ENCODE data around the gene LPAR1. TPM values are rescaled to one million over a fixed set of nuclear protein-coding genes. Genes with fewer than 3 reads are reported as not detected.

LPAR1 gene
- total RNA-seq, 2 donors from 2014 or later: 5.0 to 5.9 TPM

GRCh38 chr9:110835404-110835803, 202.9 kb downstream of the LPAR1 start:
- 94% methylated on average over 3 of the region's 3 CpGs; no CpG with 5 or more reads in 1 of the 2 experiments for WGBS, 2 experiments (ENCODE audit: insufficient coverage in 1 of 2, insufficient read length in 1 of 2)
- TF ChIP-seq CTCF (conservative IDR thresholded peaks at IDR 0.05): no peak
- Histone ChIP-seq H3K9ac (ENCODE audit: extremely low read depth, low read length, poor library complexity, severe bottlenecking) (no peak overlapping the region), H3K27me3 (ENCODE audit: control insufficient read depth, insufficient read depth, low read length, poor library complexity, severe bottlenecking) (no peaks in the 10 kb centered on the region), H3K36me3 (ENCODE audit: control insufficient read depth, insufficient read depth, low read length) (no peaks in the 10 kb centered on the region), H3K27ac (ENCODE audit: low read depth, low read length) (no peak overlapping the region), H3K4me1 (ENCODE audit: control insufficient read depth, insufficient read depth, low read length) (no peaks in the 10 kb centered on the region), H3K9me3 (ENCODE audit: control insufficient read depth, low read length) (no peaks in the 10 kb centered on the region), H3K4me3 (ENCODE audit: low read length) (no peak overlapping the region)
- DNase-seq: no peak
- Mint-ChIP-seq H3K4me3 (no peak overlapping the region), H3K36me3 (ENCODE audit: low read depth) (no peaks in the 10 kb centered on the region), H3K4me1 (no peaks in the 10 kb centered on the region), H3K27ac (no peak overlapping the region), H3K9me3 (no peaks in the 10 kb centered on the region), H3K27me3 (ENCODE audit: insufficient read depth) (peaks cover 2% of the 10 kb centered on the region)

DNA sequence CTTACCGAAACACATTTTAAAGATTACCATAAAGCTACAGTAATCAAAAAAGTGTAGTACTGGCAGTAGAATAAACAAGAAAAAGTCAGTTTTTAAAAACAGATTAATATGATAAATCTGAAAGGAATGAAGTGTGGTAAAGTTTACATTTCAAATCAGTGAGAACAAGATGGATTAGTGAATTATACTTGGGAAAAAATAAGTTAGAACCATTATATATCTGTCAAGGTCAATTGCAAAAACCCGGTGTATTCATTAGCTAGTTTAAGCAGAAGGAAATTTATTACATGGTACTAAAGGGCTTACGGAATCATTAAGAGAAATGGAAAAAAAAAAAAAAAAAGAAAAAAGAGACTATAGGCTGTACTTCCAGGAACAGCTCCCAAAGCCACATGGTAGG, 205.3 kb downstream of the LPAR1 start:
- no peak overlapping the region for H3K4me3 Mint-ChIP-seq
- H3K27ac Mint-ChIP-seq: no peak overlapping the region
- H3K9me3 ChIP-seq (ENCODE audit: control insufficient read depth, low read length): peaks cover 5% of the 10 kb centered on the region
- no peak for DNase-seq
- no peaks in the 10 kb centered on the region for H3K27me3 ChIP-seq (ENCODE audit: control insufficient read depth, insufficient read depth, low read length, poor library complexity, severe bottlenecking)
- H3K4me1 ChIP-seq (ENCODE audit: control insufficient read depth, insufficient read depth, low read length): no peaks in the 10 kb centered on the region
- H3K27me3 Mint-ChIP-seq (ENCODE audit: insufficient read depth): peaks cover 2% of the 10 kb centered on the region
- no peaks in the 10 kb centered on the region for H3K4me1 Mint-ChIP-seq
- peaks cover 9% of the 10 kb centered on the region for H3K9me3 Mint-ChIP-seq
- H3K36me3 ChIP-seq (ENCODE audit: control insufficient read depth, insufficient read depth, low read length): no peaks in the 10 kb centered on the region
- H3K36me3 Mint-ChIP-seq (ENCODE audit: low read depth): peaks cover 1% of the 10 kb centered on the region
- H3K27ac ChIP-seq (ENCODE audit: low read depth, low read length): no peak overlapping the region
- 93% methylated on average over 3 of the region's 3 CpGs; no CpG with 5 or more reads in 1 of the 2 experiments for WGBS, 2 experiments (ENCODE audit: insufficient coverage in 1 of 2, insufficient read length in 1 of 2)
- H3K4me3 ChIP-seq (ENCODE audit: low read length): no peak overlapping the region
- no peak overlapping the region for H3K9ac ChIP-seq (ENCODE audit: extremely low read depth, low read length, poor library complexity, severe bottlenecking)
- TF ChIP-seq CTCF (conservative IDR thresholded peaks at IDR 0.05): no peak

DNA sequence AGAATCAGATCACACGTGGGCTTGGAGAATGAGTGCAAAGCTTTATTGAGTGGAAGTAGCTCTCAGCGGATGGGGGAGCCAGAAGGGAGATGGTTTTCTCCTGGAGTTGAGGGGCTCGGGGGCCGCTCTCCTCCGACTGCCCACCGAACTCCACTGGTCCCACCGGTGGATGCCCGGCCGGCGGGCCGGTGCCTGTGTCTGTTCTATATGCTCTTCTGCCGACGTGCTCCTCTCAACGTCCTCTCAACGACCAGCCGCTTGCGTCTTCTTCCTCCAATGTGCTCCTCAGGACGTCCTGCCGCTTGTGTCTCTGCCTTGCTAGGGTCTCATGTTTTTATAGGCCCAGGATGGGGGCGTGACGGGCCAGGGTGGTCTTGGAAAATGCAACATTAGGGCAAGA, 207.8 kb downstream of the LPAR1 start:
- WGBS, 2 experiments (ENCODE audit: insufficient coverage in 1 of 2, insufficient read length in 1 of 2): 96% methylated on average over 13 to 21 of the region's 21 CpGs
- TF ChIP-seq CTCF (conservative IDR thresholded peaks at IDR 0.05): no peak
- H3K4me3 Mint-ChIP-seq: no peak overlapping the region
- peaks cover 15% of the 10 kb centered on the region for H3K9me3 ChIP-seq (ENCODE audit: control insufficient read depth, low read length)
- no peaks in the 10 kb centered on the region for H3K27me3 ChIP-seq (ENCODE audit: control insufficient read depth, insufficient read depth, low read length, poor library complexity, severe bottlenecking)
- H3K4me1 ChIP-seq (ENCODE audit: control insufficient read depth, insufficient read depth, low read length): no peaks in the 10 kb centered on the region
- H3K36me3 ChIP-seq (ENCODE audit: control insufficient read depth, insufficient read depth, low read length): no peaks in the 10 kb centered on the region
- H3K4me1 Mint-ChIP-seq: no peaks in the 10 kb centered on the region
- H3K9me3 Mint-ChIP-seq: peaks cover 23% of the 10 kb centered on the region
- no peak overlapping the region for H3K27ac ChIP-seq (ENCODE audit: low read depth, low read length)
- H3K27ac Mint-ChIP-seq: no peak overlapping the region
- H3K4me3 ChIP-seq (ENCODE audit: low read length): no peak overlapping the region
- no peak overlapping the region for H3K9ac ChIP-seq (ENCODE audit: extremely low read depth, low read length, poor library complexity, severe bottlenecking)
- no peak for DNase-seq
- H3K27me3 Mint-ChIP-seq (ENCODE audit: insufficient read depth): peaks cover 3% of the 10 kb centered on the region
- peaks cover 6% of the 10 kb centered on the region for H3K36me3 Mint-ChIP-seq (ENCODE audit: low read depth)

All from endodermal cell (in vitro differentiated cells).